Renal pelvis (tissue), 12 donors: ENCODE measurements around the gene BDP1. TPM values are rescaled to one million over a fixed set of nuclear protein-coding genes. Genes with fewer than 3 reads are reported as not detected.
"Not testable (repeated sequence)": the region's sequence is repeated elsewhere in the genome, so short reads cannot be mapped to it uniquely, and the experiment has no call there.

Experiments
- DNase-seq: peaks from one replicate; pipeline ENCODE4 v3.0.0-alpha.2; 2013
- long read RNA-seq, 16 experiments: transcript quantifications; one replicate each; lab custom pipeline, GENCODE V29; 2026
- polyA plus RNA-seq, 3 donors: library from polyadenylated mRNA; unstranded; fragments of 120-200 nt; gene quantifications; one replicate each; pipeline ENCODE4 v1.2.1, GENCODE V29; 2013; ENCODE audit not compliant: insufficient read length in 3 of 3

The BDP1 gene, protein sequence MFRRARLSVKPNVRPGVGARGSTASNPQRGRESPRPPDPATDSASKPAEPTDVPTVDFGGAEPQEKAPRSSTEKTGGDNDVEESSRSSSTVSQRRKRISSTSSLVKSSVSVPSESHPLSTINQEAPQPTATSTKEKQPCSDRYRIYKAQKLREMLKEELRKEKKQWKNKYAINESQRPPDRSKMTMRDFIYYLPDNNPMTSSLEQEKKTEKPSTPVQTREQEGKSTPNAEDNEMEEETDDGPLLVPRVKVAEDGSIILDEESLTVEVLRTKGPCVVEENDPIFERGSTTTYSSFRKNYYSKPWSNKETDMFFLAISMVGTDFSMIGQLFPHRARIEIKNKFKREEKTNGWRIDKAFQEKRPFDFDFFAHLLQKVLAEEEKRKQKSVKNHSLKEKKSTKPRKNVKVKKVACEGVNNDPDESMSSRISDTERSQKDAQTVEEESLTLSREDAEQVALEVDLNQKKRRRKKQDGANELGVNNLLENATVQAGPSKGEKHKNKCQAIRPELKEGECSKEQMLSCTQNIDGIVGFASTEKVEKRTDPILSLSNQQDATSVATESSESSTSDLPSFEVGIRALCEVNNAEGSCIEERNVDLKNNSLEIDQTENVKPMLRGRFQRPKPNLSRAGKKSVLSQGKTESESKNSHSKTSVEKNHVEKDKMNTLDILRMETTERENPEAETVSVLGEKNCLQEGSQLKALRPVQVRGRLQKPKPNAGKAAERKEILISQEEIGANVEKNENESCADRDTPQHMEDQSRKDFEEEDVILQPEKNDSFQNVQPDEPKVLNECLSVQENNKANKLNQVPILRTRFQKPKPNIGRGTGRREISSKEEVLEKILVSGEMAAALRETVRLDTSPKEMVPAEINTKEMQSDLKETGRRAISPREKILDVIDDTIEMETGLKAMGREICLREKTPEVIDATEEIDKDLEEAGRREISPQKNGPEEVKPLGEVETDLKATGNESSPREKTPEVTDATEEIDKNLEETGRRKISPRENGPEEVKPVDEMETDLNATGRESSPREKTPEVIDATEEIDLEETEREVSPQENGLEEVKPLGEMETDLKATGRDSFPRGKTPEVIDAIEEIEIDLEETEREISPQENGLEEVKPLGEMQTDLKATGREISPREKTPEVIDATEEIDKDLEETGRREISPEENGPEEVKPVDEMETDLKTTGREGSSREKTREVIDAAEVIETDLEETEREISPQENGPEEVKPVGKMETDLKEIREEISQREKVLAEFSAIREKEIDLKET (N-terminal part only)
- 10 to 100 TPM; 34.6 to 41.0 (median 37.4) TPM for polyA plus RNA-seq
- long read RNA-seq, donor 1, partial matches to known transcripts: 0 of 1 reads
- long read RNA-seq, donor 1, other reads (novel, unspliced or antisense): 0 of 1 reads
- long read RNA-seq, donor 2, transcript BDP1-203 (6 exons, 3,403 nt): major isoform, 8 of 8 reads
- long read RNA-seq, donor 2, partial matches to known transcripts: 0 of 8 reads
- long read RNA-seq, donor 2, other reads (novel, unspliced or antisense): 0 of 8 reads
- long read RNA-seq, donor 3, partial matches to known transcripts: 28 of 31 reads
- long read RNA-seq, donor 3, other reads (novel, unspliced or antisense): 0 of 31 reads
- long read RNA-seq, donor 4, partial matches to known transcripts: 0 of 1 reads
- long read RNA-seq, donor 4, other reads (novel, unspliced or antisense): 0 of 1 reads
- long read RNA-seq, donor 5: 0 reads
- long read RNA-seq, donor 6, partial matches to known transcripts: 11 of 15 reads
- long read RNA-seq, donor 6, other reads (novel, unspliced or antisense): 0 of 15 reads
- long read RNA-seq, donor 7: 0 reads
- long read RNA-seq, donor 8, partial matches to known transcripts: 0 of 2 reads
- long read RNA-seq, donor 8, other reads (novel, unspliced or antisense): 0 of 2 reads
- long read RNA-seq, donor 9, partial matches to known transcripts: 6 of 10 reads
- long read RNA-seq, donor 9, other reads (novel, unspliced or antisense): 0 of 10 reads
- long read RNA-seq, donor 10, transcript BDP1-203 (6 exons, 3,403 nt): major isoform, 5 of 14 reads
- long read RNA-seq, donor 10, partial matches to known transcripts: 9 of 14 reads
- long read RNA-seq, donor 10, other reads (novel, unspliced or antisense): 0 of 14 reads
- long read RNA-seq, donor 11: 0 reads
- long read RNA-seq, donor 12, transcript BDP1-203 (6 exons, 3,403 nt): major isoform, 12 of 29 reads
- long read RNA-seq, donor 12, partial matches to known transcripts: 17 of 29 reads
- long read RNA-seq, donor 12, other reads (novel, unspliced or antisense): 0 of 29 reads
- long read RNA-seq, donor 13, partial matches to known transcripts: 0 of 1 reads
- long read RNA-seq, donor 13, other reads (novel, unspliced or antisense): 0 of 1 reads
- long read RNA-seq, donor 14, transcript BDP1-203 (6 exons, 3,403 nt): major isoform, 5 of 35 reads
- long read RNA-seq, donor 14, partial matches to known transcripts: 30 of 35 reads
- long read RNA-seq, donor 14, other reads (novel, unspliced or antisense): 0 of 35 reads
- long read RNA-seq, donor 15, transcript BDP1-203 (6 exons, 3,403 nt): major isoform, 5 of 13 reads
- long read RNA-seq, donor 15, partial matches to known transcripts: 8 of 13 reads
- long read RNA-seq, donor 15, other reads (novel, unspliced or antisense): 0 of 13 reads
- long read RNA-seq, donor 16, partial matches to known transcripts: 0 of 1 reads
- long read RNA-seq, donor 16, other reads (novel, unspliced or antisense): 0 of 1 reads

DNA sequence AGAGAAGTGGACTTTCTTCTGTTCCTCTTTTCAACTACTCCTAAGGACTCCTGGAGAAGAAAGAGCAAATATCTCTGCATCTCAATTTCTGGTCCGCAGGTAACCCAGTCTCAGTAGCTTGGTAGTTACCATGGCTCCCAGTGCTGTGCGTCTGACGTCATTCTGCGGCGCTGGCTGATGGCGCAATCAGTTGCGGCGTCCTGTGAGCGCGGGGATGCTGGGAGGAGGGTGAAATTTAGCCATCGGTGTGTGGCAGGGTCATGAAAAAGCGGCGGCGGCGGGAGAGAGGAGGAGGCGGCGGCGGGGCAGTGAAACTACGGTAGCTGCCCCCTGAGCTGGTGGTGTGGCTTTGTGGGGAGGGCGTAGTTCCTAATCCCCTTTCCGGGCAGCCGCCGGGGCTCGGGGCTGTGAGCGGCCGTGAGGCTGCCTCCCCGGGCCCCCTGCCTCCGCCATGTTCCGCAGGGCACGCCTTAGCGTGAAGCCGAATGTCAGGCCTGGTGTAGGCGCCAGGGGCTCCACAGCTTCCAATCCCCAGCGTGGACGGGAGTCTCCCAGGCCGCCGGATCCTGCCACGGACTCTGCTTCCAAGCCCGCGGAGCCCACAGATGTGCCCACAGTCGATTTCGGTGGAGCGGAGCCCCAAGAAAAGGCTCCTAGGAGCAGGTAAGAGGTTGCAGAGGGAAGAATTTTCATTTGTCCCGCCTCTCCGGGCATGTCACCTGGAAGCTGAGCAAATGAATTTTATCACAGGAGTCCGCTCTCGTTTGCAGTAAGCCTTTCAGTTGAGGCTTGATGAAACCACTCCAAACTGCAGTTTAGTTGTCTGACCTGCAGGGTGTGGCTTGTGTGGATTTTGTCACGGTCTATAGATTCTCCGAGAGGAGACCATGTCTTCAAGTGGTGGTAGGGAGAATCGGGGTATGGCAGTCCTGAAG, at the start of gene BDP1:
BDP1 (plus strand) TSS at position 225 of the 935 bp plus-strand sequence; CDS start at position 452, 227 bp downstream.
- DNase-seq: peak; percentile 97

DNA sequence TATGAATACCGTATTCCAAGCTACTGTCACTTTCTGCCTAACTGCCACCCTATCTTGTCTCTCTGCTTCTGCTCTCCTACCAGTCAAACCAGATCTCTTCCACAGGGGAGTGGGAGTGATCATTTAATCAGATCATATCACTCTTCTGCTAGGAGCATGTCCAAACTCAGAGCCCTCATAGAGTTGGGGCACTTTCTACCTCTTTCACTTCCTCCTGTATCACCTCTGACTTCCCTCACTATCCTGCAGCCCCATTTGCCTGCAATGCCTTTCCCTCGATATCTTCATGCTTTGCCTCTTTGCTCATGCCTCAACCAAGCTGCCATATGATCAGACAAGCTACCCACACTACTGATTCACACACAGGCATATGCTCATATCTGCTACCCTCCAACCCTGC, 45.4 kb upstream of the BDP1 start:
- not testable (repeated sequence) for DNase-seq

DNA sequence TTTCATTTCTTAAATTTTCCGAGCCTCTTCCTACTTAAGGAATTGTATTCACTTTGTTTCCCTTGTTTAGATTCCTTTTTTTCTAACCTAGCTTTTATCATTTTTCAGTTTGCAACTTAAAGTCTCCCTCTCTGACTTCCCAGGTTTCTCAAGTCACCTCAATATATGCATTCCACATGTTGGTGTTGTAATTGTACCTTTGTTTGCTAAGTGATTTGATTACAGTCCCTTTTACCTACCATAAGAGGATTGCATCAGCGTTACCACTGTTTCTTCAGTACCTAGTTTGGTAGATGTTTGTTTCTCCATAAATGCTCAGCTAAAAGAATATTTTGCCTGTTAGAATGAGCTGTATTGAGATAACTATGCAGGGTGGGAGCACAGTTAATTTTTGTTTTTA, 39.8 kb upstream of the BDP1 start:
- not testable (repeated sequence) for DNase-seq

DNA sequence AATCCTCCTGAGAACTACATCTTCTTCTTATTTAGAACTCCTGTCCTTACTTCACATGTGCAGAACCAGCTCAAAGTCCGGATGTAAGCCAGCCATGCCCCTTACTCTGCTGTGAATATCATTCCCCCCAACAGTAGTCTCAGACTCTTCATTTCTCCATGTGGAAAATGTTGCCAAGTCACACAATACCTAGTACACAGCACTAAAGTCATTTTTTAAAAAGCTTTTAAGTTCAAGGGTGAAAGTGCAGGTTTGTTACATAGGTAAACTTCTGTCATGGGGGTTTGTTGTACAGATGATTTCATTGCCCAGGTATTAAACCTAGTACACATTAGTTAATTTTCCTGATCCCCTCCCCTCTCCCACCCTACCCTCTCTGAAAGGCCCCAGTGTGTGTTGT, 37.4 kb upstream of the BDP1 start:
- not testable (repeated sequence) for DNase-seq

DNA sequence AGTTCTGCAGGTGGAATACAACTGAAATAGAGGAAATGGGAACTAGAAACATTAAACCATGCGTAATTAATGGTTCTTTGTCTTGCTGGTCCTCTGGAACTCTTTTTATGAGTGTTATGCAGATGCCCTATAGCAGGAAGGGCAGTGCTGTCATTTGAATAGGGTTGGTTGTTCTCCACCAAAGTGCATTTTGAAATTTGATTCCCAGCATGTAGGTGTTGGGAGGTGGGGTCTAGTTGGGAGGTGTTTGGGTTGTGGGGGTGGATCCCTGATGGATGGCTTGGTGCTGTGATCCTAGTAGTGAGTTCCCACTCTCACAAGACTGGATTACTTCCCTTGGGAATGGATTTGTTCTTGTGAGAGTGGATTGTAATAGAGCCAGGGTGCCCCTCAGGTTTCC, 34.2 kb upstream of the BDP1 start:
- not testable (repeated sequence) for DNase-seq

DNA sequence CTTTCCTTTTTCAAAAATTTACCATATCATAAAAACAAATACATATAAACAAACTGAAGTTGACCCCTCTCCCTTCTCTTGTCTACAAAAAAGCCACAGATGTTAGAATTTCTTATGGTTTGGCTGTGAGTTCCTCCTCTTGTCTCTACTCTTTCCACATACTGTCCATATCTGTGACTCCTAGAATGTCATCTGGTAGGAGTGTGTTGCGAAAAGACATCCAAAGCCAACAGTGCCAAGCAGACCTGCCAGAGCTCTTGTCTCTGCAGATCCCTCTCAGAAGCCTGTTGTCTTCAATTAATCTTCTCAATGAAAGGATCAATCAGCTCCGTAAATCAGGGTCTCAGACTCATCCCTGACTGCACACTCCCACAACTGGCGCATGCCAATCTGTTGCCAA, 31.6 kb upstream of the BDP1 start:
- not testable (repeated sequence) for DNase-seq

DNA sequence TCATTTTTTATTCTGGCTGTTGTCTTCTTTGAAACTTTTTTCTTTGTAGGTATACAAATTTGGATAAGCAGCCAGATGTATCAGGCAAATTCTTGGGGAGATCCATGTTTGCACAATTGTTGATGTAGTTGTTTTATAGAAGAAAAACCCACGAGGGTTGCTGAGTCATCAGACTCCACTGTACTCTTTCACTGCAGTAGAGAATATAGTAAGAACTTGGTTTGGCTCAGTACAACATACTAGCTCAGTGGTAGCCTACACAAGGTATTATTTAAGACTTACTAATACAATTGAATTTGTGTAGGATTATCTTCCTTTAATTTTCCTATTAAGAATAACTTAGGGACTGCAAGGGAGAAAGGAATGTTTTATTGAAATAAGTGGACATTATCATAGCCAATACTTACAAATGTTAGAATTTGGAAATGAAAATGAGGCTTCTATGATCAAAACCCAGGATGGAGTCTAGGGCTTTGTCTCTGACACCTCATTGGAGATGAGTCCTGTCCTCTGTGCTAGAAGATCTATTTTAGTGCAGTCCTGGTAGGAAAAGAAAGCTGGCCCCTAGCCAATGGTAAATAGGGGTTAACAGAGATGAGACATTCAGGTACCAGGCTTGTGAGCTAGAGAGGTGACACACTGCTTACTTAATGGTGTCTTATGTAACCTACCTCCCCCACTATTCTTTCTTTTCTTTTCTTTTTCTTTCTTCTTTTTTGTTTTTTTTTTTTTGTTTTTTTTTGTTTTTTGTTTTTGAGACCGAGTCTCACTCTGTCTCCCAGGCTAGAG, 28.6 kb upstream of the BDP1 start:
- DNase-seq: not testable (repeated sequence)

DNA sequence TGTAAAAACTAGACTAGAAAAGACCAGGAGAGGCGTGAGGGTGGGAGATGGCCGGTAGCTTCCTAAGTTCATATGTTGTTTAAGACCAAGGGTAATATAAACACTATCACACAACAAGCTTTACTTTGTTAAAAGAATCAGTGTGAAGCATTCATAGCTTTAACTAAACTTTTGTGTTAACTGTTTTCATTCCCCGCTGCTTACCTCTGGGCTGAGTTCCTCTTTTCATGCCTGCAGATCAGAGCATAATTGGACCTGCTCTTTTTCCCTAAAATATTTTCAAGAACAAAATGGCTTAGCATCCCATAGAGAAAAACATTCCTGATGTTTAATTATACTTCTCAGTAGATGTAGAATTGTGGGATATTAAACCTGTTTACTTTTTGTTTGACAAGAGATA, 23.0 kb upstream of the BDP1 start:
- DNase-seq: not testable (repeated sequence)

DNA sequence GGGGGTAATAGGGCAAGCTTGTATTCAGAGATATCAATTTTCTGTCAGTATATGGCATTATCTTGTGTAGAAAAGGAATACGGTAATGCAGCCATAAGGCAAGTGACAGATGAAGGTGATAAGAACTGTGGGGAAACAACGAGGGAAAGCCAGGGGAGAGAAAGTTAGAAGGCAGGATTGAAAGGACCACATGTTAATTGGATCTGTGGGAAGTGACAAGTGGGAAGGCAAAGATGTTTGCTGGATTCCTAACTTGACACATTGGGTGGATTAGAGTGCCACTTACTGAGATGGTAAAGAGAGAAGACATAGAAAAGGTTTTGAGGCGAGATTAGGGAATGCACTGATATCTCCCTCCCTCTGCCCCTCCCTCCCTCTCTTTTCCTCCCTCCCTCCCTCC, 20.6 kb upstream of the BDP1 start:
- not testable (repeated sequence) for DNase-seq

DNA sequence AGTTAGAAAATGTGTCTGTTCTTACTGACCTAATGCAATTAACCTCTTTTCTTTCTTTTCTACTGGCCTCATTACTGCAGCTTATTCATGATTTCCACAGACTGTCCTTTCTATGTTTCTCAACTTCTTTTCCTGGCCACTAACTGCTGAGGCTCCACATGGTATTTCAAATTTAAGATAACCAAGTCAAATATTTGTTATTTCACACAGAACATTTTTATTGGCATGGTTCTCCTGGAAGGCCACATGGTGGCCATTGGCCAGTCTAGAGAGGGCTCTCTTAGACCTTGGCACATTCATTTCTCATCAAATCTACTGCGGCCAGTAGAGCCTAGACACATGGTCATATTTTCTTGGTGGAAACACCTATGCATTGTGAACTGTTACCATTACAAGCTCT, 13.9 kb upstream of the BDP1 start:
- DNase-seq: not testable (repeated sequence)

DNA sequence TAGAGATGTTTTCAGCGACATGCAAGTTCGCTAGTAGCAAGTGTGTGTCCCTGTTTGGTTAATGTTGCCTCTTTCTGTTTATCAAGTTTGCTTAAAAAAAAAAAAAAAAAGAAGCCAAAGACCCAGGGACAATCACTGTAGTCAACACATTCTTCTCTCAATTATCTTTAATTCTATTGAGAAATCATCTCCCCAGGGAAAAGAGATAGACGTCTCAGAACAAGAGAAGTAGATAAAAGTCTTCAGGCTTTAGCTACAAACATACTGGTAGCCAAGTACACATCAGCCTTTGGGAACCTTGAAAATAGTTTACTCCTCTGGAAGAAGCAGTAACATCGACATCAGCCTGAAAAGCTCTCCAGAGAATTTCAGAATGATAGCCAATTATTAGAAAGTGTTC, 11.6 kb upstream of the BDP1 start:
- DNase-seq: not testable (repeated sequence)

DNA sequence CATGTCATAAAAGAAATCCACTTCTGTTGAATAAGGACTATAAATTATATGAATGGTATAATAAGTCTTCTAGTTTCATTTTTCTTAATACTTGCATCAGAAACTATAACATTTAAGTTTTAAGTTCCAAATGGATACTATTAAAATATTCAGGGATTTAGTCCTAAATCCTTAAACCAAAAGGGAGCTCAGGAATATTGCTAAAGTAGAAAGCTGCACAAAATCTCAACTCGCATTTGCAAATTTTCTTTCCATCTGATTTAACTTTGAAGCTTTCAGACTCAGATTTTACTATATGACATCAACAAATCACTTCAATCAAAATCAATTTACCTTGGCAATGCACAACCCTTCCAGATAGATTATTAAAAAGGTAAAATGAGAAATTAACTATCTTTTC, 10.4 kb upstream of the BDP1 start:
- DNase-seq: not testable (repeated sequence)

DNA sequence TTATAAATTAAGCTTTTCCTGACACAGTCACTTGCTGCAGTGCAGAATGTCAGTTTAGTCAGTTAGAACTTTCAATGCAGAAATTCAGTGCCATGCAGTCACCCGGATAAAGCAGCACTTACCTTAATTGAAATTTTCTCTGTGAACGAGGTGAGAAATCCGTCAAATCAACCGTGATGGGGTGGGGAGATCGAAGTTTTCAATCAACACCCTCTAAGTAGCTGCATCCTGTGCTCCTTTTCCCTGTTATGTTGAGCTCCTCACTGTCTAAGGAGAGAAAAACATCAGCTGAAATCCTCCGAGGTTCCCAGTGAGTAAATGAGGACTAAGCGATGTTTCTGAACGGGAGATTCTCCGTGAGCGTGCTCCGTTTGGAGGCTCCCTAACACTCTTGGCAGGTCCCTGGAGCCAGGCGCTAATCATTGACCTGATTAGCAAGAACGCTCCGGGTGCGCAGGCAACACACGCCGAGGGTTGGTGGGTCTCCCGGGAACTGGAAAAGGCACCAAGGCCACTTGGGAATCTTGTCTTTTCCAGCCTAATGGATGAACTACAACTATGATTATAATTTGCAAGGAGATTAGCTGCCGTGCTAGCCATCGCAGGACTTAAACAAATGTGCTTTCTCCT, 9.8 kb upstream of the BDP1 start:
- not testable (repeated sequence) for DNase-seq

DNA sequence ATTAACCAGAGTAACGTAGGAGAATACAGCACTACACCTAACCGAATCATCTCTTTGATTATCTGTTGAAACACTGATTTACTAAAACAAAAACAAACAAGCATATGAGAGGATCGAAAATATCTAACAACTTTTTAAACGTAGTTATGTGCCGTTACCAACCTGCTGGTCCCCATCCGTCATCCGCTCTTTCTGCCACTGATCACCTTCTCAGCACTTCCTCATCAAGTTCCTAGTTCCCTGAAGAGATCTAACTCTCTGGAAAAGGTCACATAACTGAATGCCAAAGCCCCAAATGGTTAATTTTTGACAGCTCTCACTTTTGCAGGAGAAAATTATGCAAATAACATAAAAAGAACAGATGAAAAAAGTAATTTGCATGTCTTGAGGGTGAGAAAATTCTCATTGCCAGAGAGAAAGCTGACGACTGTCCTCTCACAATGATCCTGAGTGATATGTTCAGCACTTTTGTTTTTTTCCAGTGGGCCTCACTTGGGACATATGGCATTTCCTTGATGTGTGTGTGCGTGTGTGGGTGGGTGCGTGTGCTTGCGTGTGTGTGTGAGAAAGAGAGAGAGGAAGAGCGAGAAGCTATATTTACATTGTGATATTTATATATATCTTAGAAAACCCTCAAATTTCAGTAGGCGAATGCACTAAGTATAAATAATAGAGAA, 8.8 kb upstream of the BDP1 start:
- not testable (repeated sequence) for DNase-seq

DNA sequence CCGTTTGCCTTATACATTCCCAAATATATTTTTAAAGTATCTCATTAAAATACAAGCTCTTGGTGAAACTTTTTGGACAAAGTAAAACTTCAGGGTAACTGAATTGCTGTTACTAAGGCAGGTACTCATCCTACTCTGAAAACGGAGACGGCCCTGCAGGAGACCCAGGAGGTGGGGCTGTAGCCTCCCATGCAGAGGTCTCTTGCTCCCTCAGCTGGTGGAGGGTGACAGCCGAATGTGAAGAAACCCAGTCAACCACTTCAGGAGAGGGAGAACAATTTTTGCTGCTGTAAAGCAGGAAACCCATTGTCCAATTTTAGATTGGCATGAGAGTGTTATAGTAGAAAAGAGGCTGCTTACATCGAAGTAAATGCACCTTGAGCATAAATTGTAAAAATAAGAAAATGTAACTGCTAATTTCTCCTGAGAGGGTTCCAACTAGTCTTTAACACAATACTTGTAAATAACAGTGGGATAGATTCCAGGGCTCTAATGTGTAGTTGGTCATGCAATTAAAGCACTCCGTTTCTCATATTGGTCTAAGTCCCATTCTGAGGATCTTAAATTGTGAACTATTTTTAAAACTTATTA, 8.1 kb upstream of the BDP1 start:
- DNase-seq: peak; percentile 15
